ENCODE measurements around the gene LRCOL1.

- TF ChIP-seq, protein P1, sequence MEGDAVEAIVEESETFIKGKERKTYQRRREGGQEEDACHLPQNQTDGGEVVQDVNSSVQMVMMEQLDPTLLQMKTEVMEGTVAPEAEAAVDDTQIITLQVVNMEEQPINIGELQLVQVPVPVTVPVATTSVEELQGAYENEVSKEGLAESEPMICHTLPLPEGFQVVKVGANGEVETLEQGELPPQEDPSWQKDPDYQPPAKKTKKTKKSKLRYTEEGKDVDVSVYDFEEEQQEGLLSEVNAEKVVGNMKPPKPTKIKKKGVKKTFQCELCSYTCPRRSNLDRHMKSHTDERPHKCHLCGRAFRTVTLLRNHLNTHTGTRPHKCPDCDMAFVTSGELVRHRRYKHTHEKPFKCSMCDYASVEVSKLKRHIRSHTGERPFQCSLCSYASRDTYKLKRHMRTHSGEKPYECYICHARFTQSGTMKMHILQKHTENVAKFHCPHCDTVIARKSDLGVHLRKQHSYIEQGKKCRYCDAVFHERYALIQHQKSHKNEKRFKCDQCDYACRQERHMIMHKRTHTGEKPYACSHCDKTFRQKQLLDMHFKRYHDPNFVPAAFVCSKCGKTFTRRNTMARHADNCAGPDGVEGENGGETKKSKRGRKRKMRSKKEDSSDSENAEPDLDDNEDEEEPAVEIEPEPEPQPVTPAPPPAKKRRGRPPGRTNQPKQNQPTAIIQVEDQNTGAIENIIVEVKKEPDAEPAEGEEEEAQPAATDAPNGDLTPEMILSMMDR (IDR thresholded peaks at IDR 0.05; ENCODE audit: low read length): no peak
- TF ChIP-seq EZH2phosphoT487 (IDR thresholded peaks at IDR 0.05; ENCODE audit: low read length) (no peak), EZH2 (optimal IDR thresholded peaks at IDR 0.05; ENCODE audit: low read depth, low read length) (no peak)
Observed at GRCh38 chr12:132618683-132619043, 8.3 kb upstream of the LRCOL1 start, which contains the start of gene P2RX2.
